B cell (primary cell): Measurements from ENCODE around the gene STK35. TPM values are rescaled to one million over a fixed set of nuclear protein-coding genes. Genes with fewer than 3 reads are reported as not detected.

ENCODE experiments used
- ATAC-seq: fragments of 200-7000 bp; cut with Tn5 transposase; one replicate; pipeline ENCODE4 v1.10.0; 2021; ENCODE audit warnings: low read depth, mild to moderate bottlenecking, moderate number of reproducible peaks, moderate library complexity
- CTCF ChIA-PET: fragments of 350-600 bp; sonication (Branson Sonifier 250); formaldehyde crosslinking; loops from one replicate; lab custom pipeline; 2021; ENCODE audit warnings: antibody characterized with exemption, inconsistent platforms; lab: Charles Lee
- POLR2A ChIA-PET: fragments of 350-600 bp; sonication (Branson Sonifier 250); formaldehyde crosslinking; loops from one replicate; lab custom pipeline; 2021; ENCODE audit warnings: antibody characterized with exemption; lab: Charles Lee
- DNase-seq: peaks from one replicate; pipeline ENCODE4 v3.0.0; 2013
- H2AFZ ChIP-seq: 2 replicates; pipeline ENCODE4 v1.6.1; 2012; ENCODE audit warnings: mild to moderate bottlenecking, low read depth, low read length; ENCODE audit not compliant: insufficient read depth, poor library complexity, severe bottlenecking
- H3K27ac ChIP-seq, 2 donors: 1 replicate in 1 of 2; 2 replicates in 1 of 2; pipeline ENCODE4 v1.5.1; 2012 to 2013; ENCODE audit warnings: low read length in 2 of 2, mild to moderate bottlenecking in 2 of 2, moderate library complexity in 1 of 2
- H3K27me3 ChIP-seq, 4 experiments: fragments of 200-600 bp in 1 of 4; sonication (generic) in 1 of 4; replicated peaks in 1 of 4; 1 replicate in 2 of 4; 2 replicates in 2 of 4; pipeline versions ENCODE4 v1.6.1 to v1.7.0; 2013 to 2016; ENCODE audit warnings: low read length in 3 of 4, mild to moderate bottlenecking in 2 of 4, mixed read lengths in 1 of 4, moderate library complexity in 1 of 4; ENCODE audit not compliant: insufficient read depth in 4 of 4, control insufficient read depth in 3 of 4; ENCODE audit errors: control extremely low read depth in 1 of 4
- H3K36me3 ChIP-seq, 2 experiments: replicated peaks in 1 of 2; 1 replicate in 1 of 2; 2 replicates in 1 of 2; pipeline versions ENCODE4 v1.6.1 to v1.7.1; 2013; ENCODE audit warnings: low read length in 1 of 2; ENCODE audit not compliant: insufficient read depth in 2 of 2, control insufficient read depth in 1 of 2; ENCODE audit errors: control extremely low read depth in 1 of 2, extremely low read depth in 1 of 2
- H3K4me1 ChIP-seq, 2 donors: fragments of 200-600 bp in 1 of 2; sonication (generic) in 1 of 2; 1 replicate in 1 of 2; 2 replicates in 1 of 2; pipeline versions ENCODE4 v1.5.1 to v1.6.1; 2013 to 2017; ENCODE audit warnings: low read length in 2 of 2; ENCODE audit not compliant: control insufficient read depth in 2 of 2, insufficient read depth in 2 of 2
- H3K4me2 ChIP-seq: replicated peaks from 2 replicates; pipeline ENCODE3; 2012; ENCODE audit warnings: mild to moderate bottlenecking, low read depth, low read length; ENCODE audit not compliant: poor library complexity, severe bottlenecking
- H3K4me3 ChIP-seq, 5 experiments: fragments of 200-600 bp in 1 of 5; sonication (generic) in 1 of 5; 1 replicate in 3 of 5; 2 replicates in 2 of 5; pipeline versions ENCODE4 v1.5.1 to v1.7.0; 2011 to 2016; ENCODE audit warnings: low read length in 4 of 5, mild to moderate bottlenecking in 4 of 5, low read depth in 2 of 5, control low read depth in 1 of 5, moderate library complexity in 1 of 5; ENCODE audit not compliant: insufficient read depth in 1 of 5; ENCODE audit errors: control extremely low read depth in 1 of 5, extremely low read depth in 1 of 5
- H3K79me2 ChIP-seq: fragments of 200-600 bp; sonication (generic); one replicate; pipeline ENCODE4 v1.6.0; 2016; ENCODE audit warnings: low read length; ENCODE audit not compliant: control insufficient read depth, insufficient read depth
- H3K9ac ChIP-seq: fragments of 200-600 bp; sonication (generic); 2 replicates; pipeline ENCODE4 v1.6.1; 2017; ENCODE audit warnings: mild to moderate bottlenecking, low read length, moderate library complexity
- H3K9me3 ChIP-seq, 3 donors: one replicate each; pipeline versions ENCODE4 v1.6.1 to v1.7.1; 2013; ENCODE audit warnings: low read length in 2 of 3; ENCODE audit not compliant: control insufficient read depth in 2 of 3, insufficient read depth in 1 of 3; ENCODE audit errors: control extremely low read depth in 1 of 3
- H4K20me1 ChIP-seq: 2 replicates; pipeline ENCODE4 v1.6.0; 2012; ENCODE audit warnings: mild to moderate bottlenecking, low read length; ENCODE audit not compliant: insufficient read depth, control insufficient read depth, poor library complexity, severe bottlenecking
- H3K27ac Mint-ChIP-seq: one replicate; pipeline ENCODE4 v1.8.0; 2021; ENCODE audit warnings: mixed read lengths
- H3K27me3 Mint-ChIP-seq: one replicate; pipeline ENCODE4 v1.8.0; 2021; ENCODE audit warnings: mixed read lengths
- H3K4me1 Mint-ChIP-seq: one replicate; pipeline ENCODE4 v1.8.0; 2021; ENCODE audit warnings: mixed read lengths
- H3K4me3 Mint-ChIP-seq: one replicate; pipeline ENCODE4 v1.8.0; 2021; ENCODE audit warnings: mixed read lengths
- H3K9me3 Mint-ChIP-seq: one replicate; pipeline ENCODE4 v1.8.0; 2022; ENCODE audit warnings: mixed read lengths; ENCODE audit not compliant: insufficient read depth
- EZH2 ChIP-seq: IDR thresholded peaks from 2 replicates; pipeline ENCODE4 v1.6.1; 2012; ENCODE audit warnings: borderline replicate concordance, low read depth, mild to moderate bottlenecking, moderate library complexity, low read length; ENCODE audit not compliant: insufficient read depth, poor library complexity, severe bottlenecking
- WGBS: methylation state at CpG from one replicate; pipeline ENCODE4 v1.1.5; 2013; ENCODE audit warnings: missing lambda C conversion rate; ENCODE audit not compliant: insufficient coverage; 5-methylcytosine and 5-hydroxymethylcytosine counted together
- intact Hi-C: fragments of 100-400 bp; cut with micrococcal nuclease; formaldehyde crosslinking; loops from one replicate; pipeline ENCODE4 v1.10.0; 2022
- polyA plus RNA-seq: library from polyadenylated mRNA; depleted of rRNA; stranded (reverse); fragments of >200 nt; gene quantifications from 2 replicates; pipeline ENCODE4 v1.2.3, GENCODE V29; 2012
- total RNA-seq, 2 donors: library from RNA; stranded (reverse); fragments of 120-200 nt in 1 of 2; gene quantifications; 1 replicate in 1 of 2; 2 replicates in 1 of 2; pipeline versions ENCODE4 v1.2.3 to v1.2.4, GENCODE V29; 2013 to 2022
- TF ChIP-seq, protein P1 (sequence below): fragments of 200-600 bp; IDR thresholded peaks from one replicate; pipeline ENCODE4 v1.8.0; 2022; ENCODE audit warnings: antibody characterized with exemption, mild to moderate bottlenecking

STK35 gene
- total and polyA plus RNA-seq, 2 donors (not counting 1 experiment from before 2014, with no cell fraction given) = 12.8 to 23.9 TPM

- DNase-seq = peak; percentile 36
- intact Hi-C loops = loop anchor here (1.0 kb wide), 2 partner anchors 317 to 330 kb away; no protein-coding TSS in a partner anchor
- Mint-ChIP-seq H3K27me3 (peaks cover 39% of the 10 kb centered on the region), H3K4me1 (peaks cover 2% of the 10 kb centered on the region), H3K27ac (no peak overlapping the region), H3K4me3 (no peak overlapping the region), H3K9me3 (no peaks in the 10 kb centered on the region)
- H3K4me2 ChIP-seq = no peak overlapping the region
- no peak overlapping the region for H2AFZ ChIP-seq
- ChIA-PET CTCF (interaction anchor here (0.6 to 2.8 kb wide), 14 partner anchors 9 to 329 kb away, joined by 3 to 29 read pairs (median 6); no protein-coding TSS in a partner anchor), POLR2A (interaction anchor here (0.5 to 1.3 kb wide), 2 partner anchors 9 to 296 kb away, joined by 3 read pairs; no protein-coding TSS in a partner anchor)
- no peaks in the 10 kb centered on the region for H3K4me1 ChIP-seq
- no peaks in the 10 kb centered on the region for H3K36me3 ChIP-seq
- H3K27me3 ChIP-seq = peaks cover 0 to 23% (median 7%) of the 10 kb centered on the region in 4 experiments
- peak; percentile 39 for ATAC-seq
- TF ChIP-seq, protein P1, sequence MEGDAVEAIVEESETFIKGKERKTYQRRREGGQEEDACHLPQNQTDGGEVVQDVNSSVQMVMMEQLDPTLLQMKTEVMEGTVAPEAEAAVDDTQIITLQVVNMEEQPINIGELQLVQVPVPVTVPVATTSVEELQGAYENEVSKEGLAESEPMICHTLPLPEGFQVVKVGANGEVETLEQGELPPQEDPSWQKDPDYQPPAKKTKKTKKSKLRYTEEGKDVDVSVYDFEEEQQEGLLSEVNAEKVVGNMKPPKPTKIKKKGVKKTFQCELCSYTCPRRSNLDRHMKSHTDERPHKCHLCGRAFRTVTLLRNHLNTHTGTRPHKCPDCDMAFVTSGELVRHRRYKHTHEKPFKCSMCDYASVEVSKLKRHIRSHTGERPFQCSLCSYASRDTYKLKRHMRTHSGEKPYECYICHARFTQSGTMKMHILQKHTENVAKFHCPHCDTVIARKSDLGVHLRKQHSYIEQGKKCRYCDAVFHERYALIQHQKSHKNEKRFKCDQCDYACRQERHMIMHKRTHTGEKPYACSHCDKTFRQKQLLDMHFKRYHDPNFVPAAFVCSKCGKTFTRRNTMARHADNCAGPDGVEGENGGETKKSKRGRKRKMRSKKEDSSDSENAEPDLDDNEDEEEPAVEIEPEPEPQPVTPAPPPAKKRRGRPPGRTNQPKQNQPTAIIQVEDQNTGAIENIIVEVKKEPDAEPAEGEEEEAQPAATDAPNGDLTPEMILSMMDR = no peak
- no peak for TF ChIP-seq EZH2
- H3K4me3 ChIP-seq = no peak overlapping the region
- 43% methylated on average over 7 of the region's 8 CpGs for WGBS
- no peaks in the 10 kb centered on the region for H4K20me1 ChIP-seq
- no peak overlapping the region for H3K9ac ChIP-seq
- no peak overlapping the region for H3K27ac ChIP-seq
- H3K79me2 ChIP-seq = no peaks in the 10 kb centered on the region
- no peaks in the 10 kb centered on the region for H3K9me3 ChIP-seq
These were observed 7.7 kb upstream of the STK35 start for GRCh38 chr20:2093883-2094282.
